Measurements from ENCODE around the gene CLK1. TPM values are rescaled to one million over a fixed set of nuclear protein-coding genes. Genes with fewer than 3 reads are reported as not detected.

CLK1 gene
- total and polyA plus RNA-seq, 2 of the 13 experiments (the other 11 are each of a cell fraction or from before 2014, with no cell fraction given), result 66.6 to 101 TPM

GRCh38 chr2:200812122-200813022 lies 52.1 kb downstream of the CLK1 start (continued):
- TF ChIP-seq CAMTA2 (CRISPR knock-in tag; IDR thresholded peaks at IDR 0.05; ENCODE audit: borderline replicate concordance) (peak; percentile 87), FOXA3 (CRISPR knock-in tag; IDR thresholded peaks at IDR 0.05) (peak; percentile 40; the same call in 1 of the 2 replicates), GATA4 (IDR thresholded peaks at IDR 0.05; ENCODE audit: borderline replicate concordance, low read depth) (no peak), ZNF552 (CRISPR knock-in tag; IDR thresholded peaks at IDR 0.05; ENCODE audit: borderline replicate concordance) (peak; percentile 33; the same call in 1 of the 2 replicates), ZNF710 (CRISPR knock-in tag; IDR thresholded peaks at IDR 0.05; ENCODE audit: borderline replicate concordance) (peak; percentile 72; the same call in 1 of the 2 replicates), ZNF780A (CRISPR knock-in tag; IDR thresholded peaks at IDR 0.05) (no peak), ZKSCAN8 (CRISPR knock-in tag; IDR thresholded peaks at IDR 0.05; ENCODE audit: borderline replicate concordance) (no peak), HDAC6 (IDR thresholded peaks at IDR 0.05; ENCODE audit: low read depth, low read length) (no peak), SETDB1 (CRISPR knock-in tag; IDR thresholded peaks at IDR 0.05; ENCODE audit: borderline replicate concordance) (no peak), HCFC1 (IDR thresholded peaks at IDR 0.05; ENCODE audit: low read depth, low read length) (no peak), NFIB (CRISPR knock-in tag; IDR thresholded peaks at IDR 0.05; ENCODE audit: borderline replicate concordance) (no peak), BRCA1 (CRISPR knock-in tag; IDR thresholded peaks at IDR 0.05) (no peak; the same call in 1 of the 2 replicates), MAZ (IDR thresholded peaks at IDR 0.05; ENCODE audit: borderline replicate concordance, low read depth, low read length) (peak; percentile 47; the same call in 1 of the 2 replicates), MAZ (CRISPR knock-in tag; IDR thresholded peaks at IDR 0.05; ENCODE audit: low read depth) (no peak; the same call in none of the 2 replicates)
- TF ChIP-seq, protein P1, sequence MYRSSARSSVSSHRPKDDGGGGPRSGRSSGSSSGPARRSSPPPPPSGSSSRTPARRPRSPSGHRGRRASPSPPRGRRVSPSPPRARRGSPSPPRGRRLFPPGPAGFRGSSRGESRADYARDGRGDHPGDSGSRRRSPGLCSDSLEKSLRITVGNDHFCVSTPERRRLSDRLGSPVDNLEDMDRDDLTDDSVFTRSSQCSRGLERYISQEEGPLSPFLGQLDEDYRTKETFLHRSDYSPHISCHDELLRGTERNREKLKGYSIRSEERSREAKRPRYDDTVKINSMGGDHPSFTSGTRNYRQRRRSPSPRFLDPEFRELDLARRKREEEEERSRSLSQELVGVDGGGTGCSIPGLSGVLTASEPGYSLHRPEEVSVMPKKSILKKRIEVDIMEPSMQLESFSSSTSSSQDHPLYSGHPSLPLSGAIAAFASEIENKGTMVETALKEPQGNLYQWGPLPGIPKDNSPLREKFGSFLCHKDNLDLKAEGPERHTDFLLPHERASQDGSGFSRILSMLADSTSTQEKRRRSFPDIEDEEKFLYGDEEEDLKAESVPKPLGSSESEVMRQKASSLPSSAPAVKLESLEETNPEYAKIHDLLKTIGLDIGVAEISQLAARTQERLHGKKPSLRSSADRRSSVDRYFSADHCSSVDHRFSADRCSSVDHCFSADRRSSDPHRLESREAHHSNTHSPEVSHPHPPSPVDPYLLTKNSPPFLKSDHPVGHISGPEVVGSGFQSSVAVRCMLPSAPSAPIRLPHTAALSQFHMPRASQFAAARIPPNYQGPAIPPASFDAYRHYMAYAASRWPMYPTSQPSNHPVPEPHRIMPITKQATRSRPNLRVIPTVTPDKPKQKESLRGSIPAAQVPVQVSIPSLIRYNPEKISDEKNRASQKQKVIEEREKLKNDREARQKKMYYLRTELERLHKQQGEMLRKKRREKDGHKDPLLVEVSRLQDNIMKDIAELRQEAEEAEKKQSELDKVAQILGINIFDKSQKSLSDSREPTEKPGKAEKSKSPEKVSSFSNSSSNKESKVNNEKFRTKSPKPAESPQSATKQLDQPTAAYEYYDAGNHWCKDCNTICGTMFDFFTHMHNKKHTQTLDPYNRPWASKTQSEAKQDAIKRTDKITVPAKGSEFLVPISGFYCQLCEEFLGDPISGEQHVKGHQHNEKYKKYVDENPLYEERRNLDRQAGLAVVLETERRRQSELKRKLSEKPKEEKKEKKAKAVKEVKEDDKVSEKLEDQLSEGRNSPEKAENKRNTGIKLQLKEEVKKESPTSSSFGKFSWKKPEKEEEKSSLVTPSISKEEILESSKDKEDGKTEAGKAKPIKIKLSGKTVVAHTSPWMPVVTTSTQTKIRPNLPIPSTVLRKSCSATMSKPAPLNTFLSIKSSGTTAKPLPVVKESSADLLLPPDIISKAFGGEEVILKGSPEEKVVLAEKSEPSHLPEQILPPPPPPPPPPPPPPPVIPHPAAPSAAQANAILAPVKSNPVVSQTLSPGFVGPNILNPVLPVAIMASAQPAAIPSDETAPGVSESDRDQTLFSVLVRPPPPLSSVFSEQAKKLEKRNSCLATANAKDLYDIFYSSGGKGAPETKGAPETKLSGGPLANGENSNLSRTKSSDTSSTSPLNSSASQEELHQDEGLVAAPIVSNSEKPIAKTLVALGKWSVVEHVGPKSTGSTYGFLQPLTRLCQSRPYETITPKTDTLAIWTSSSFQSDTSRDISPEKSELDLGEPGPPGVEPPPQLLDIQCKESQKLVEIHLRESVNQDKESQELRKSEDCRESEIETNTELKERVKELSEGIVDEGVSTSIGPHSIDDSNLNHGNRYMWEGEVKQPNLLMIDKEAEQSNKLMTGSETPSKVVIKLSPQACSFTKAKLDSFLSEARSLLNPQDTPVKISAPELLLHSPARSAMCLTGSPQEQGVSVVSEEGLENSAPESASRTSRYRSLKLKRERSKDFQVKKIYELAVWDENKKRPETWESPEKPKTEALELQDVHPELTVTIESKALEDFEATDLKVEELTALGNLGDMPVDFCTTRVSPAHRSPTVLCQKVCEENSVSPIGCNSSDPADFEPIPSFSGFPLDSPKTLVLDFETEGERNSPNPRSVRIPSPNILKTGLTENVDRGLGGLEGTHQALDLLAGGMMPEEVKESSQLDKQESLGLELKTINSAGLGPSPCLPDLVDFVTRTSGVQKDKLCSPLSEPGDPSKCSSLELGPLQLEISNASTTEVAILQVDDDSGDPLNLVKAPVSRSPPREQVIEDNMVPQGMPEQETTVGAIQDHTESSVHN (CRISPR knock-in tag; IDR thresholded peaks at IDR 0.05), result no peak
- TF ChIP-seq, protein P2, sequence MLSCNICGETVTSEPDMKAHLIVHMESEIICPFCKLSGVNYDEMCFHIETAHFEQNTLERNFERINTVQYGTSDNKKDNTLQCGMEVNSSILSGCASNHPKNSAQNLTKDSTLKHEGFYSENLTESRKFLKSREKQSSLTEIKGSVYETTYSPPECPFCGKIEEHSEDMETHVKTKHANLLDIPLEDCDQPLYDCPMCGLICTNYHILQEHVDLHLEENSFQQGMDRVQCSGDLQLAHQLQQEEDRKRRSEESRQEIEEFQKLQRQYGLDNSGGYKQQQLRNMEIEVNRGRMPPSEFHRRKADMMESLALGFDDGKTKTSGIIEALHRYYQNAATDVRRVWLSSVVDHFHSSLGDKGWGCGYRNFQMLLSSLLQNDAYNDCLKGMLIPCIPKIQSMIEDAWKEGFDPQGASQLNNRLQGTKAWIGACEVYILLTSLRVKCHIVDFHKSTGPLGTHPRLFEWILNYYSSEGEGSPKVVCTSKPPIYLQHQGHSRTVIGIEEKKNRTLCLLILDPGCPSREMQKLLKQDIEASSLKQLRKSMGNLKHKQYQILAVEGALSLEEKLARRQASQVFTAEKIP (CRISPR knock-in tag; IDR thresholded peaks at IDR 0.05; ENCODE audit: borderline replicate concordance), result no peak
